ENCODE results near the gene ZNF84. TPM values are rescaled to one million over a fixed set of nuclear protein-coding genes. Genes with fewer than 3 reads are reported as not detected.

The ZNF84 gene
- total and polyA plus RNA-seq, 11 donors = 6.7 to 24.0 (median 14.2) TPM

DNA sequence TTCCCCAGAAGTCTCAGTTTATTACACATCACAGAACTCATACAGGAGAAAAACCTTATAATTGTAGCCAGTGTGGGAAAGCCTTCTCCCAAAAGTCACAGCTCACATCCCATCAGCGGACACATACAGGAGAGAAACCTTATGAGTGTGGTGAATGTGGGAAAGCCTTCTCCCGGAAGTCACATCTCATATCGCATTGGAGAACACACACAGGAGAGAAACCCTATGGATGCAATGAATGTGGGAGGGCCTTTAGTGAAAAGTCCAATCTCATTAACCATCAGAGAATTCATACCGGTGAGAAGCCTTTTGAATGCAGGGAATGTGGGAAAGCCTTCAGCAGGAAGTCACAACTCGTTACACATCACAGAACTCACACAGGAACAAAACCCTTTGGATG, 20.1 kb downstream of the ZNF84 start:
- DNase-seq (no peak), ATAC-seq (no peak)
- intact Hi-C loops (cut with DNase I) = no loop called here
- Histone ChIP-seq H3K27ac (no peak overlapping the region), H3K9me3 (peaks cover 41 to 100% (median 100%) of the 10 kb centered on the region in 12 donors), H3K27me3 (no peaks in the 10 kb centered on the region), H3K4me3 (no peak overlapping the region), H3K4me1 (no peaks in the 10 kb centered on the region), H3K36me3 (peaks cover 10 to 99% (median 49%) of the 10 kb centered on the region in 9 donors)
- TF ChIP-seq, protein P1, sequence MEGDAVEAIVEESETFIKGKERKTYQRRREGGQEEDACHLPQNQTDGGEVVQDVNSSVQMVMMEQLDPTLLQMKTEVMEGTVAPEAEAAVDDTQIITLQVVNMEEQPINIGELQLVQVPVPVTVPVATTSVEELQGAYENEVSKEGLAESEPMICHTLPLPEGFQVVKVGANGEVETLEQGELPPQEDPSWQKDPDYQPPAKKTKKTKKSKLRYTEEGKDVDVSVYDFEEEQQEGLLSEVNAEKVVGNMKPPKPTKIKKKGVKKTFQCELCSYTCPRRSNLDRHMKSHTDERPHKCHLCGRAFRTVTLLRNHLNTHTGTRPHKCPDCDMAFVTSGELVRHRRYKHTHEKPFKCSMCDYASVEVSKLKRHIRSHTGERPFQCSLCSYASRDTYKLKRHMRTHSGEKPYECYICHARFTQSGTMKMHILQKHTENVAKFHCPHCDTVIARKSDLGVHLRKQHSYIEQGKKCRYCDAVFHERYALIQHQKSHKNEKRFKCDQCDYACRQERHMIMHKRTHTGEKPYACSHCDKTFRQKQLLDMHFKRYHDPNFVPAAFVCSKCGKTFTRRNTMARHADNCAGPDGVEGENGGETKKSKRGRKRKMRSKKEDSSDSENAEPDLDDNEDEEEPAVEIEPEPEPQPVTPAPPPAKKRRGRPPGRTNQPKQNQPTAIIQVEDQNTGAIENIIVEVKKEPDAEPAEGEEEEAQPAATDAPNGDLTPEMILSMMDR (IDR thresholded peaks at IDR 0.05) = no peak
- no peak for TF ChIP-seq POLR2A (IDR thresholded peaks at IDR 0.05)
- WGBS, 4 donors = 93 to 98% (median 97%) methylated on average over 5 of the region's 5 CpGs

DNA sequence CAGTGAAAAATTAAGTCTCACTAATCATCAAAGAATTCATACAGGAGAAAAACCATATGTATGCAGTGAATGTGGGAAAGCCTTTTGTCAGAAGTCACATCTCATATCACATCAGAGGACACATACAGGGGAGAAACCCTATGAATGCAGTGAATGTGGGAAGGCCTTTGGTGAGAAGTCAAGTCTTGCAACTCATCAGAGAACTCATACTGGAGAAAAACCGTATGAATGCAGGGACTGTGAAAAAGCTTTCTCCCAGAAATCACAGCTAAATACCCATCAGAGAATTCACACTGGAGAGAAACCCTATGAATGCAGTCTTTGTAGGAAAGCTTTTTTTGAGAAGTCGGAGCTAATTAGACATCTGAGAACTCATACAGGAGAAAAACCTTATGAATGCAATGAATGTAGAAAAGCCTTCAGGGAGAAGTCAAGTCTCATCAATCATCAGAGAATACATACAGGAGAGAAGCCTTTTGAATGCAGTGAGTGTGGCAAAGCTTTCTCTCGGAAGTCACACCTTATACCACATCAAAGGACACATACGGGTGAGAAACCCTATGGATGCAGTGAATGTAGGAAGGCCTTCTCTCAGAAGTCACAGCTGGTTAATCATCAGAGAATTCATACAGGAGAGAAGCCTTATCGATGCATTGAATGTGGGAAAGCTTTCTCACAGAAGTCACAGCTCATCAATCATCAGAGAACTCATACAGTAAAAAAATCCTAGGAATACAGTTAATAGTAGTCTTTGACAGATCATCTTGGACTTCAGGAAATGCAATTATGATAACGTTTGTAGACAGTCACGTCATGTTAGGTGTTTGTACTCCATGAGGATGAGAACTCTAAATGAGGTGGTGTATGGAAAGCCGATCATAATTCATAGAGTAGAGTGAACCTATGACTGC, 21.1 kb downstream of the ZNF84 start:
- Histone ChIP-seq H3K4me3 (no peak overlapping the region), H3K27me3 (no peaks in the 10 kb centered on the region), H3K27ac (no peak overlapping the region), H3K36me3 (peaks cover 7 to 99% (median 39%) of the 10 kb centered on the region in 9 donors), H3K4me1 (no peaks in the 10 kb centered on the region), H3K9me3 (peaks cover 43 to 100% (median 100%) of the 10 kb centered on the region in 12 donors)
- ATAC-seq (no peak), DNase-seq (no peak)
- WGBS, 4 donors = 95 to 97% (median 96%) methylated on average over 8 of the region's 8 CpGs
- no peak for TF ChIP-seq POLR2A (IDR thresholded peaks at IDR 0.05)
- TF ChIP-seq, protein P1 (IDR thresholded peaks at IDR 0.05) = no peak
- intact Hi-C loops (cut with DNase I) = no loop called here

DNA sequence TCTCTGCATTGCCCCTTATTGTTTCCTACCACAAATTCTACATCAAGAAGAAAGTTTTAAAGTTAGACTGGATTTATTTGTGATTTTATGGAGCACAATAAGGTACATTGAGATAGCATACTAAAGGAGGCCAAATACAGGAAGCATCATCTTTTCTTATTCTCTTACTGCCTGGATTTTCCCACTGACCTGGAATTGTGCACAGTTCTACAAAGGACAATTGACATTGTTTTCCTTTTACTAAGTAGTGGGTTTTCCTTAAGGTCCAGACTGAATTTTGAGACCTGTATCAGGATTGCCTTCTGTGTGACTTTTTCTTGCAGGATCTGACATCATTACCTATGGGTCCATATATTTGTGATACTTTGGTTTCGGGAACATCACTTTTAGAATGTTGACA, 24.6 kb downstream of the ZNF84 start:
- Histone ChIP-seq H3K4me1 (no peaks in the 10 kb centered on the region), H3K27ac (no peak overlapping the region), H3K4me3 (no peak overlapping the region), H3K27me3 (no peaks in the 10 kb centered on the region), H3K9me3 (peaks cover 39 to 100% (median 99%) of the 10 kb centered on the region in 12 donors), H3K36me3 (peaks cover 0 to 80% (median 11%) of the 10 kb centered on the region in 9 donors)
- no peak for TF ChIP-seq POLR2A (IDR thresholded peaks at IDR 0.05)
- TF ChIP-seq, protein P1 (IDR thresholded peaks at IDR 0.05) = no peak
- intact Hi-C loops (cut with DNase I) = no loop called here
- DNase-seq (no peak), ATAC-seq (no peak)
- 98 to 100% (median 99%) methylated on average over 1 of the region's 1 CpG for WGBS, 4 donors

DNA sequence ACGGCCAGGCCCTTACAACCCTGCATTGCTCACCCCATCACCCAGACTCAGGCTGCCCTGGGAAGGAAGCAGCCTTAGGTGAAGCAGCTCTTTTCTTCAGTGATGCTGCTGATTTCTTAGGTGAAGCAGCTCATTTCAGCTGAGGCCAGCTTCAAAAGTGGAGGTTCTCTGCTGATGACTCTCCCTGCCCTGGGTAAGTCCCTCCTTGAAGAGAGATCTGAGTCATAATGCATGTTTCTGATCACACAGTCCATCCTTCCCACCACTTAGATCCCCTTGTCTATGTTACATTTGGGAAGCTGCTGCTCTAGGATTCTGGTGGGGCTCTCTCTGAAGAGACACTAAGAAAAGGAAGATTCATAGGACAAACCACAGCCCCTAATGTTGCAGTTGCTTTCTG, 26.2 kb downstream of the ZNF84 start:
- Histone ChIP-seq H3K4me1 (no peaks in the 10 kb centered on the region), H3K27me3 (no peaks in the 10 kb centered on the region), H3K4me3 (no peak overlapping the region), H3K36me3 (peaks cover 0 to 64% (median 0%) of the 10 kb centered on the region in 9 donors), H3K9me3 (peaks cover 28 to 100% (median 99%) of the 10 kb centered on the region in 12 donors), H3K27ac (no peak overlapping the region)
- intact Hi-C loops (cut with DNase I) = no loop called here
- WGBS, 4 donors = 90 to 100% (median 97%) methylated on average over 1 of the region's 1 CpG
- ATAC-seq = no peak
- DNase-seq = no peak
- TF ChIP-seq, protein P1 (IDR thresholded peaks at IDR 0.05) = no peak
- TF ChIP-seq POLR2A (IDR thresholded peaks at IDR 0.05) = no peak
